T-cell (primary cell): ENCODE results near the gene HECW1. TPM values are rescaled to one million over a fixed set of nuclear protein-coding genes. Genes with fewer than 3 reads are reported as not detected.

Experiments used
- ATAC-seq, 4 experiments: fragments of 200-7000 bp in 3 of 4; fragments of 150-1000 bp in 1 of 4; cut with Tn5 transposase; replicated peaks in 1 of 4; 1 replicate in 3 of 4; 2 replicates in 1 of 4; pipeline ENCODE4 v1.10.0; 2021; ENCODE audit warnings: moderate library complexity in 3 of 4, mild to moderate bottlenecking in 2 of 4, moderate number of reproducible peaks in 1 of 4
- CTCF ChIA-PET, 2 donors: fragments of 300-600 bp; sonication (Branson Sonifier 250); formaldehyde crosslinking; loops; one replicate each; lab custom pipeline; 2022; ENCODE audit warnings: antibody characterized with exemption in 2 of 2; lab: Charles Lee
- POLR2A ChIA-PET, 2 donors: fragments of 300-600 bp; sonication (Branson Sonifier 250); formaldehyde crosslinking; loops; one replicate each; lab custom pipeline; 2022; ENCODE audit warnings: antibody characterized with exemption in 2 of 2; lab: Charles Lee
- DNase-seq, 35 experiments: peaks; one replicate each; pipeline versions ENCODE4 v3.0.0 to v3.0.0-alpha.2; 2013 to 2023
- H3K27ac ChIP-seq: one replicate; pipeline ENCODE4 v1.5.1; 2013; ENCODE audit warnings: low read length
- H3K27me3 ChIP-seq, 2 experiments: replicated peaks in 1 of 2; 1 replicate in 1 of 2; 2 replicates in 1 of 2; pipeline versions ENCODE4 v1.6.1 to v1.7.0; 2013; ENCODE audit warnings: low read length in 1 of 2, mixed read lengths in 1 of 2; ENCODE audit not compliant: control insufficient read depth in 2 of 2, insufficient read depth in 2 of 2; ENCODE audit errors: extremely low read depth in 1 of 2
- H3K36me3 ChIP-seq, 2 donors: 1 replicate in 1 of 2; 2 replicates in 1 of 2; pipeline versions ENCODE4 v1.6.1 to v1.7.0; 2013; ENCODE audit warnings: low read length in 1 of 2; ENCODE audit not compliant: control insufficient read depth in 2 of 2, insufficient read depth in 1 of 2; ENCODE audit errors: extremely low read depth in 1 of 2
- H3K4me1 ChIP-seq, 2 experiments: 1 replicate in 1 of 2; 2 replicates in 1 of 2; pipeline versions ENCODE4 v1.6.1 to v1.7.0; 2013; ENCODE audit warnings: low read length in 2 of 2, mixed read lengths in 1 of 2; ENCODE audit not compliant: insufficient read depth in 2 of 2, control insufficient read depth in 1 of 2; ENCODE audit errors: extremely low read depth in 1 of 2
- H3K4me3 ChIP-seq, 2 donors: 1 replicate in 1 of 2; 2 replicates in 1 of 2; pipeline versions ENCODE4 v1.5.1 to v1.7.0; 2013; ENCODE audit warnings: mild to moderate bottlenecking in 2 of 2, low read length in 1 of 2, moderate library complexity in 1 of 2; ENCODE audit not compliant: control insufficient read depth in 1 of 2; ENCODE audit errors: extremely low read depth in 1 of 2
- H3K9me3 ChIP-seq: 2 replicates; pipeline ENCODE4 v1.7.0; 2013
- H3K27ac Mint-ChIP-seq, 2 donors: one replicate each; pipeline ENCODE4 v1.8.0; 2020 to 2021; ENCODE audit warnings: mild to moderate bottlenecking in 2 of 2, mixed read lengths in 2 of 2
- H3K27me3 Mint-ChIP-seq, 2 donors: one replicate each; pipeline ENCODE4 v1.8.0; 2021 to 2022; ENCODE audit warnings: mixed read lengths in 2 of 2
- H3K36me3 Mint-ChIP-seq: one replicate; pipeline ENCODE4 v1.8.0; 2021; ENCODE audit warnings: mixed read lengths
- H3K4me1 Mint-ChIP-seq, 3 donors: one replicate each; pipeline ENCODE4 v1.8.0; 2020 to 2022; ENCODE audit warnings: mixed read lengths in 3 of 3, mild to moderate bottlenecking in 1 of 3
- H3K4me3 Mint-ChIP-seq, 3 donors: one replicate each; pipeline ENCODE4 v1.8.0; 2020 to 2022; ENCODE audit warnings: mild to moderate bottlenecking in 3 of 3, mixed read lengths in 3 of 3, moderate library complexity in 3 of 3
- H3K9me3 Mint-ChIP-seq, 3 donors: one replicate each; pipeline ENCODE4 v1.8.0; 2020 to 2022; ENCODE audit warnings: mixed read lengths in 3 of 3
- WGBS: methylation state at CpG from one replicate; pipeline ENCODE4 v1.1.5; 2013; ENCODE audit warnings: missing lambda C conversion rate; ENCODE audit not compliant: insufficient coverage; 5-methylcytosine and 5-hydroxymethylcytosine counted together
- total RNA-seq, 35 experiments: library from RNA in 6 of 35; stranded (reverse) in 6 of 35; fragments of 120-200 nt in 1 of 35; gene quantifications; one replicate each; pipeline versions ENCODE4 v1.2.1 to v1.2.4 and lab custom pipeline; 2013 to 2026

Gene HECW1
- total RNA-seq, 5 donors from 2014 or later (not counting 1 experiment from before 2014, with no cell fraction given): not detected

DNA sequence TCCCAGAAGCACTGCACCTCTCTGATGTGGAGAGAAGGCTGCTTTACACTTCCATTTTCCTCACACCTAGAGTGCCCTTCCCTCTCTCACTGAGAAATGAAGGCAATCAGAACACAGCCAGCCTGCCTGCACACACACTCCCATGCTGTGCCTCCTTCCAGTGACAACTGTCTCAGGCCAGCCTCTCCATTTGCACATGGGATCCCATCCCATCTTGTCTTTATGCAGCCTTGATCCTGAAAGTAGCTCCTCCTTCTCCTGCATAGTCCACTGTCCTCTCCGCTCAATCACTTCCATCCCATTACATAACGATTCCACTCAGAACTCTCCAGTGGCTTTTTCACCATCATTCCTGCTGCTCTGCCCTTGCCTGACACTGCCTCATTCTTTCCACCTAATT is 266.8 kb downstream of the HECW1 start:
- ATAC-seq (no peak), DNase-seq (no peak)
- WGBS: 88% methylated on average over 2 of the region's 2 CpGs
- no peaks in the 10 kb centered on the region for H3K36me3 Mint-ChIP-seq
- H3K36me3 ChIP-seq: no peaks in the 10 kb centered on the region
- CTCF ChIA-PET: no interaction called here
- H3K9me3 ChIP-seq: no peaks in the 10 kb centered on the region
- POLR2A ChIA-PET: no interaction called here
- no peak overlapping the region for H3K4me3 ChIP-seq
- H3K27me3 ChIP-seq: peaks cover 0 to 3% of the 10 kb centered on the region in 2 experiments
- no peaks in the 10 kb centered on the region for H3K4me1 ChIP-seq
- H3K9me3 Mint-ChIP-seq: no peaks in the 10 kb centered on the region
- no peak overlapping the region for H3K27ac ChIP-seq
- no peak overlapping the region for H3K27ac Mint-ChIP-seq
- peaks cover 6 to 9% of the 10 kb centered on the region in 2 donors for H3K27me3 Mint-ChIP-seq
- no peaks in the 10 kb centered on the region for H3K4me1 Mint-ChIP-seq
- H3K4me3 Mint-ChIP-seq: no peak overlapping the region

DNA sequence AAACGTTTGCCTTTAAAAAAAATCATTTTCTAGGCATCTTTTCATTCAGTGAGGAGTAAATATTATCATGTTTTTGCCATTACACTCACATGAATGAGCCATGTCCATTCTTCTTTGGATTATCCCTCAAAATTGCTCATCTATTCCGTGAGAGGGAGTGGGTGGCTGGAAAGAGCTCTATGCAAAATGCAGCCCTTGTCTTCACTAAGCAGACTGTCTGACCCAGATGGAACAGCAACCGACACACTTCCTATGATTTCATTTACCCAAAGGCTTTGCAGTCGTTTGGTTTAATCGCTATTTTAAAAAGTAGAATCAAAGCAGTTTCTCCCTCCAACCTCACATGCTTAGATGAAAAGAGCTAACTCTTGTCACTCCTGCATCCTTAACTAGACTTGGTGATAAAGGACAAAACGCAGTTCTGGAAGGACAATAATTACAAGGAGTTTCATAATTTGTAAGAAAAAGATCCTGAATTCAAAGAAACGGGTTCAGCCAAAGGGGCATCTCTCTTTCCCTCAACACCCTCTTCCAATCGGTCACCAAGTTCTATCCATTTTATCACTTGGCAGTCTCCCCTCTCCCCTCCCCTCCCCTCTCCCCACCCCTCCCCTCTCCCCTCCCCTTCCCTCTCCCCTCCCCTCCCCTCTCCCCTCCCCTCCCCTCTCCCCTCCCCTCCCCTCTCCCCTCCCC is 272.3 kb downstream of the HECW1 start:
- Mint-ChIP-seq H3K4me3 (no peak overlapping the region), H3K27ac (no peak overlapping the region), H3K27me3 (peaks cover 6 to 13% of the 10 kb centered on the region in 2 donors), H3K36me3 (no peaks in the 10 kb centered on the region), H3K9me3 (no peaks in the 10 kb centered on the region), H3K4me1 (peaks cover 0 to 4% (median 0%) of the 10 kb centered on the region in 3 donors)
- Histone ChIP-seq H3K9me3 (no peaks in the 10 kb centered on the region), H3K27ac (no peak overlapping the region), H3K36me3 (no peaks in the 10 kb centered on the region), H3K27me3 (no peaks in the 10 kb centered on the region), H3K4me1 (no peaks in the 10 kb centered on the region), H3K4me3 (no peak overlapping the region)
- ChIA-PET POLR2A (no interaction called here), CTCF (no interaction called here)
- 80% methylated on average over 1 of the region's 8 CpGs for WGBS
- ATAC-seq (no peak), DNase-seq (no peak)

DNA sequence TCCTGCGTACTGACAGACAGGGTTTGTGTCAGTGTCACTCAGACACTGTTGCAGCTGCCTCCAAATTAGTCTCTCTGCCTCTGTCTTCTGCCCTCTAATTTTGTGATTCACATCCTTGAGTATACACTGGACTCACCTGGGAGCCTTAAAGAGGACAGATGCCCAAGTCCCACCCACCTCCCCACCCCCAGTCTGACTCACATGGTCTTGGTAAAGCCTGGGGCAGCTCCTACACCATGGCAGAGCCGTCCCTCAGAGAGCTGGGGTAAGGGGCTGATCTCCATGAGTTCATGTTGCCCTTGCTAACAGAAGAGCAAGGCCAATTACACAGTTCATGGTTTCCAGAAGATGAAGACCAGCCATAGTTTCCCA is 272.8 kb downstream of the HECW1 start:
- Mint-ChIP-seq H3K9me3 (no peaks in the 10 kb centered on the region), H3K4me3 (no peak overlapping the region), H3K36me3 (no peaks in the 10 kb centered on the region), H3K27ac (no peak overlapping the region), H3K27me3 (peaks cover 5 to 12% of the 10 kb centered on the region in 2 donors), H3K4me1 (peaks cover 0 to 4% (median 0%) of the 10 kb centered on the region in 3 donors)
- Histone ChIP-seq H3K27me3 (no peaks in the 10 kb centered on the region), H3K27ac (no peak overlapping the region), H3K4me1 (no peaks in the 10 kb centered on the region), H3K4me3 (no peak overlapping the region), H3K36me3 (no peaks in the 10 kb centered on the region), H3K9me3 (no peaks in the 10 kb centered on the region)
- CTCF ChIA-PET: no interaction called here
- 88% methylated on average over 1 of the region's 2 CpGs for WGBS
- no peak for ATAC-seq
- DNase-seq: no peak
- POLR2A ChIA-PET: no interaction called here

DNA sequence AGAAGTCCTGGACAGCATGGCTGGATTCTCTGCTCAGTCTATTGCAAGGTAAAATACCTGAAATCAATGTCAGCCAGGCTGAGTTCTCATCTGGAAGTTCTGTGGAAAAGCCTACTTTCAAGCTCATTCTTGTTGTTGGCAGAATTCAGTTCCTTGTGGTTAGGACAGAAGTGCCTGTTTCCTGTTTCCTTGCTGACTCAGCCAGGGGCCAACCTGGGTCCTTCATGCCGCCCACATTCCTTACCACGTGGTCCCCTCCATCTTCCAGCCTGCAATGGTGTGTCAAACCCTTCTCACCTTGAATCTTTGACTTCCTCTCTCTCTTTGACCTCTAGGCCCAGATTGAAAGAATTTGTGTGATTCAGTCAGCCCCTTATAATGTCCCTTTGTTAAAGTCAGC is 273.4 kb downstream of the HECW1 start:
- Histone ChIP-seq H3K9me3 (no peaks in the 10 kb centered on the region), H3K27me3 (no peaks in the 10 kb centered on the region), H3K36me3 (no peaks in the 10 kb centered on the region), H3K27ac (no peak overlapping the region), H3K4me1 (no peaks in the 10 kb centered on the region), H3K4me3 (no peak overlapping the region)
- Mint-ChIP-seq H3K4me3 (no peak overlapping the region), H3K4me1 (peaks cover 0 to 4% (median 0%) of the 10 kb centered on the region in 3 donors), H3K9me3 (no peaks in the 10 kb centered on the region), H3K36me3 (no peaks in the 10 kb centered on the region), H3K27ac (no peak overlapping the region), H3K27me3 (peaks cover 4 to 12% of the 10 kb centered on the region in 2 donors)
- CTCF ChIA-PET: no interaction called here
- POLR2A ChIA-PET: no interaction called here
- WGBS: no CpG with 5 or more reads among the region's 2 CpGs
- ATAC-seq (no peak), DNase-seq (no peak)

DNA sequence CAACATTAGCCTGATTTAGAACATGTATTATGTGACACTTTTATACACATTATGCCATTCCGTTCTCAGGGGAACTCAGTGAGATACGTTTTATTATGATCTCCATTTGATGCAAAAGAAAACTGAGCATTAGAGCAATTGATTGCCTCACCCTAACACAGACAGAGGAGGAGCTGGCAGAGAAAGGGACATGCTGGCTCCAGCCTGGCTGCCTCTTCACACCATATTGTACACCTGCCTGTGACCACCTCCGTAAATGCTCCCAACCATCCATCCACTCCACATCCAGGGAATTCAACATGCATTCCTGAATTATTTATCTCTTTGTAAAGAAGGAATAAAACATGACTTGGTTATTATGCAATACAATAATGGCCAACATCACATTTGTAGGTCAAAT is 275.5 kb downstream of the HECW1 start:
- no peaks in the 10 kb centered on the region for H3K9me3 Mint-ChIP-seq
- ChIA-PET POLR2A (no interaction called here), CTCF (no interaction called here)
- WGBS: no CpG with 5 or more reads among the region's 3 CpGs
- DNase-seq: no peak
- peaks cover 0 to 4% (median 0%) of the 10 kb centered on the region in 3 donors for H3K4me1 Mint-ChIP-seq
- Histone ChIP-seq H3K9me3 (no peaks in the 10 kb centered on the region), H3K27ac (no peak overlapping the region), H3K36me3 (no peaks in the 10 kb centered on the region), H3K27me3 (no peaks in the 10 kb centered on the region), H3K4me3 (no peak overlapping the region), H3K4me1 (no peaks in the 10 kb centered on the region)
- no peak for ATAC-seq
- H3K4me3 Mint-ChIP-seq: no peak overlapping the region
- H3K36me3 Mint-ChIP-seq: no peaks in the 10 kb centered on the region
- H3K27ac Mint-ChIP-seq: no peak overlapping the region
- peaks cover 4 to 12% of the 10 kb centered on the region in 2 donors for H3K27me3 Mint-ChIP-seq

DNA sequence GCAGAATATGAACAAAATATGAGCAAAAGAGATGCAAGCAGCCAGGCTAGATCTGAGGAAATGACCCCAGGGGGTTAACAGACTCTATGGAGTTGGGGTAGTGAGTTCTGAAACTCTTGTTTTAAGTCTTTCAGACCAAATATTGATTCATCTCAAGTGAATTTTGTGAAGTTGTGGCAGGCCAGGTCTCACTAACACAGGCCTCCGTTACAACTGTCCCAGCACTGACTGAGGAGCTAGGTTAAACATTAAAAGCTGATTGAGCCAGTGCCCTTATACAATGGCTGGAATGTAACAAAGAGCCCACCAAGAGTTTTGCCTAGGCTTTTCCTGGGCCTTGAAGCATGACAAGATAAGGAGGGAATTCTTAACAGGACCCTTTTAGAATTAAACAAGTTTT is 278.1 kb downstream of the HECW1 start:
- Histone ChIP-seq H3K9me3 (no peaks in the 10 kb centered on the region), H3K27ac (no peak overlapping the region), H3K4me1 (no peaks in the 10 kb centered on the region), H3K4me3 (no peak overlapping the region), H3K36me3 (no peaks in the 10 kb centered on the region), H3K27me3 (no peaks in the 10 kb centered on the region)
- Mint-ChIP-seq H3K27ac (no peak overlapping the region), H3K36me3 (no peaks in the 10 kb centered on the region), H3K9me3 (no peaks in the 10 kb centered on the region), H3K4me3 (no peak overlapping the region), H3K27me3 (peaks cover 7 to 16% of the 10 kb centered on the region in 2 donors), H3K4me1 (peaks cover 0 to 4% (median 0%) of the 10 kb centered on the region in 3 donors)
- ChIA-PET POLR2A (no interaction called here), CTCF (no interaction called here)
- WGBS: no CpG with 5 or more reads among the region's 1 CpG
- DNase-seq: no peak
- ATAC-seq: no peak
